ENCODE data around the gene UBE3B. TPM values are rescaled to one million over a fixed set of nuclear protein-coding genes. Genes with fewer than 3 reads are reported as not detected.

UBE3B gene
- total RNA-seq, 4 donors from 2014 or later: 51.0 to 93.5 (median 78.9) TPM

- no peak overlapping the region for H3K4me3 ChIP-seq
- DNase-seq (ENCODE audit: low spot score in 2 of 2): no peak
- WGBS, 2 donors: 56 to 73% methylated on average over 6 of the region's 6 CpGs
- H3K36me3 ChIP-seq: no peaks in the 10 kb centered on the region
- H3K27ac ChIP-seq: no peak overlapping the region
- H3K4me1 ChIP-seq: peaks cover 0 to 13% (median 4%) of the 10 kb centered on the region in 4 donors
- no peaks in the 10 kb centered on the region for H3K9me3 ChIP-seq
- no peaks in the 10 kb centered on the region for H3K27me3 ChIP-seq
- TF ChIP-seq EP300 (IDR thresholded peaks at IDR 0.05) (no peak), POLR2A (IDR thresholded peaks at IDR 0.05) (no peak)
- TF ChIP-seq, protein P1, sequence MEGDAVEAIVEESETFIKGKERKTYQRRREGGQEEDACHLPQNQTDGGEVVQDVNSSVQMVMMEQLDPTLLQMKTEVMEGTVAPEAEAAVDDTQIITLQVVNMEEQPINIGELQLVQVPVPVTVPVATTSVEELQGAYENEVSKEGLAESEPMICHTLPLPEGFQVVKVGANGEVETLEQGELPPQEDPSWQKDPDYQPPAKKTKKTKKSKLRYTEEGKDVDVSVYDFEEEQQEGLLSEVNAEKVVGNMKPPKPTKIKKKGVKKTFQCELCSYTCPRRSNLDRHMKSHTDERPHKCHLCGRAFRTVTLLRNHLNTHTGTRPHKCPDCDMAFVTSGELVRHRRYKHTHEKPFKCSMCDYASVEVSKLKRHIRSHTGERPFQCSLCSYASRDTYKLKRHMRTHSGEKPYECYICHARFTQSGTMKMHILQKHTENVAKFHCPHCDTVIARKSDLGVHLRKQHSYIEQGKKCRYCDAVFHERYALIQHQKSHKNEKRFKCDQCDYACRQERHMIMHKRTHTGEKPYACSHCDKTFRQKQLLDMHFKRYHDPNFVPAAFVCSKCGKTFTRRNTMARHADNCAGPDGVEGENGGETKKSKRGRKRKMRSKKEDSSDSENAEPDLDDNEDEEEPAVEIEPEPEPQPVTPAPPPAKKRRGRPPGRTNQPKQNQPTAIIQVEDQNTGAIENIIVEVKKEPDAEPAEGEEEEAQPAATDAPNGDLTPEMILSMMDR (IDR thresholded peaks at IDR 0.05): no peak
These were observed 45.0 kb upstream of the UBE3B start for GRCh38 chr12:109432431-109432830.

- Histone ChIP-seq H3K4me3 (no peak overlapping the region), H3K36me3 (no peaks in the 10 kb centered on the region), H3K9me3 (no peaks in the 10 kb centered on the region), H3K4me1 (peaks cover 0 to 13% (median 4%) of the 10 kb centered on the region in 4 donors), H3K27me3 (no peaks in the 10 kb centered on the region), H3K27ac (peak overlapping the region in 3 of 4 donors; percentile 7 to 11 (median 8))
- DNase-seq (ENCODE audit: low spot score in 2 of 2): peak; percentile 86 to 96
- 23 to 29% methylated on average over 14 of the region's 14 CpGs for WGBS, 2 donors
- no peak for TF ChIP-seq EP300 (IDR thresholded peaks at IDR 0.05)
- no peak for TF ChIP-seq POLR2A (IDR thresholded peaks at IDR 0.05)
- TF ChIP-seq, protein P1 (IDR thresholded peaks at IDR 0.05): peak; percentile 63 to 75 (median 70)
These were observed 44.6 kb upstream of the UBE3B start for GRCh38 chr12:109432842-109433304.

DNA sequence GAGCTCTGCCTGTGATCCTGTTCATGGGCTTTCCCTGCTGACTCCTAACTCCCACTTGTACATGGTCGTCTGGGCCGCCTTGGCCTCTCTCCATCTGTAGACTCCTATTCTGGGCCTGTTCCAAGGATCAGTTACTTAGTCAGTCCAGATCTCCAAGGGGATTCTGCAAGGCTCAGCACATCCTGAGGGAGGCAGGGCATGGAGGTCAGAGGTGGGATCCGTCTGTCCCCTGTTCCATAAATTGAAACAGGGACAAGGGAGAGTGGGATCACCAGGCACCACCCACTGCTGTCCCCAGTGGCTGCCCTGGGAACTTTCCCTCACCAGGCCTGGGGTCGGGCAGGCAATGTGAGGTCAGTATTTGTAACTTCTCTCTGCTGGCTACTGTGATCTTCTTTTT is 43.8 kb upstream of the UBE3B start:
- peaks cover 0 to 13% (median 4%) of the 10 kb centered on the region in 4 donors for H3K4me1 ChIP-seq
- no peaks in the 10 kb centered on the region for H3K27me3 ChIP-seq
- no peak for TF ChIP-seq POLR2A (IDR thresholded peaks at IDR 0.05)
- TF ChIP-seq EP300 (IDR thresholded peaks at IDR 0.05): no peak
- TF ChIP-seq, protein P1 (IDR thresholded peaks at IDR 0.05): peak in 2 of 5 experiments; percentile 7 to 25
- H3K9me3 ChIP-seq: no peaks in the 10 kb centered on the region
- DNase-seq (ENCODE audit: low spot score in 2 of 2): no peak
- H3K4me3 ChIP-seq: no peak overlapping the region
- no peak overlapping the region for H3K27ac ChIP-seq
- 39 to 48% methylated on average over 4 of the region's 4 CpGs for WGBS, 2 donors
- H3K36me3 ChIP-seq: no peaks in the 10 kb centered on the region

DNA sequence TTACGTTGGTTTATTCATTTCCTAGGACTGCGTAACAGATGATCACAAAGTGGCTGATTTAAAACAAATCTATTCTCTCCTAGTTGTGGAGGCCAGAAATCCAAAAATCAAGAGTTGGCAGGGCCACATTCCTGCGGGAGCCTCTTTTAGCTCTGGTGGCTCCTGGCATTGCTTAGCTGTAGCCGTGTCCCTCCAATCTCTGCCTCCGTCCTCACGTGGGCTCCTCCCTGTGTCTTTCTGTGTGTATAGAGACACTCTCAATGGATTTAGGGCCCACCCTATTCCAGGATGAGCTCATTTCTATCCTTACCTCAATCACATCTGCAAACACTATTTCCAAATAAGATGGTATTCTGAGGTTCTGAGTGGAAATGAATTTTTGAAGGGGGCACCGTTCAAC is 42.9 kb upstream of the UBE3B start:
- Histone ChIP-seq H3K27ac (no peak overlapping the region), H3K9me3 (no peaks in the 10 kb centered on the region), H3K27me3 (no peaks in the 10 kb centered on the region), H3K36me3 (no peaks in the 10 kb centered on the region), H3K4me1 (peaks cover 0 to 17% (median 4%) of the 10 kb centered on the region in 4 donors), H3K4me3 (no peak overlapping the region)
- DNase-seq (ENCODE audit: low spot score in 2 of 2): no peak
- no peak for TF ChIP-seq POLR2A (IDR thresholded peaks at IDR 0.05)
- TF ChIP-seq, protein P1 (IDR thresholded peaks at IDR 0.05): no peak
- TF ChIP-seq EP300 (IDR thresholded peaks at IDR 0.05): no peak
- 78 to 87% methylated on average over 7 of the region's 7 CpGs for WGBS, 2 donors

DNA sequence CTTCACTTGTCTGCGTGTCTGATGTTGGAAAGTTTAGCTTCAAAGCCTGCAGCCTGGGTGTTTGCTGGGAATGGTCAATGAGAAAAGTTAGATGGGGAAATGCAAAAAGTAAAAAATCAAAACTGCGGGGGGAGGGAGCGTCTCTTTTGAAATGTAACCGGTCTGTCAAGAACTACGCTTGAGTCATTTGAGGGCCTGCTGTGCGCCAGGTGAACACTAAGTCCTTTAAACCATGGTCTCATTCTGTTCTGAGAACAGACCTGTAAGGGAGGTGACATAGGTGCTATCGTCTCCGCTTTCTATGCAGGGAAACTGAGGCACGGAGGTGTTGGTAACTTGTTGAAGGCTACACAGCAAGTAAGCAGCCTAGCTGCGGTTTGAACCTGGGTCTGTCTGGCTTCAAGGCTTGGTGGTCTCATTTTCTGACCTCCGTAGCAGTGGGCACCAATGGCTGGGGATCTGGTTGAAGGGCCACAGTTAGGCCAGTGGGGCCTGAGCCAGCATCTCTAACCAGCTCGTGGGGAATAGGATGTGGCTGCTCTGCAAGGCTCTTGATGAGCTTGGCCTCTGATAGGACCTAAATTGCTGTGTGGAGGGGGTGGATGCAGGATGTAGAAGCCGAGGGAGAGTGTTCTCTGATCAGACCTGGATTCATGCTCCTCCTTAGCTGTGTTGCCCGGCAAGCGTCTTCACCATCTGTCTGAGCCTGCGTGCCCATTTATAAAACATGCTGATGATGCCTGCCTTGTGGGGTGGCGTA is 41.8 kb upstream of the UBE3B start:
- Histone ChIP-seq H3K4me1 (peaks cover 0 to 17% (median 4%) of the 10 kb centered on the region in 4 donors), H3K36me3 (no peaks in the 10 kb centered on the region), H3K9me3 (no peaks in the 10 kb centered on the region), H3K27ac (no peak overlapping the region), H3K4me3 (no peak overlapping the region), H3K27me3 (no peaks in the 10 kb centered on the region)
- WGBS, 2 donors: 78 to 79% methylated on average over 17 of the region's 17 CpGs
- no peak for TF ChIP-seq EP300 (IDR thresholded peaks at IDR 0.05)
- TF ChIP-seq, protein P1 (IDR thresholded peaks at IDR 0.05): no peak
- TF ChIP-seq POLR2A (IDR thresholded peaks at IDR 0.05): no peak
- no peak for DNase-seq (ENCODE audit: low spot score in 2 of 2)
